CD4-positive, alpha-beta T cell (primary cell): ENCODE measurements around the gene MAOB. TPM values are rescaled to one million over a fixed set of nuclear protein-coding genes. Genes with fewer than 3 reads are reported as not detected.

Source experiments
- ATAC-seq: fragments of 200-7000 bp; cut with Tn5 transposase; one replicate; pipeline ENCODE4 v1.10.0; 2022; ENCODE audit warnings: mild to moderate bottlenecking; ENCODE audit not compliant: poor library complexity
- CTCF ChIA-PET: fragments of 350-600 bp; sonication (Branson Sonifier 250); formaldehyde crosslinking; loops from one replicate; lab custom pipeline; 2021; ENCODE audit warnings: antibody characterized with exemption, inconsistent platforms; lab: Charles Lee
- POLR2A ChIA-PET: fragments of 350-600 bp; sonication (Branson Sonifier 250); formaldehyde crosslinking; loops from one replicate; lab custom pipeline; 2021; ENCODE audit warnings: antibody characterized with exemption, inconsistent platforms; lab: Charles Lee
- DNase-seq, 14 experiments: peaks; one replicate each; pipeline ENCODE4 v3.0.0-alpha.2; 2013 to 2020; ENCODE audit warnings: mixed read lengths in 2 of 14
- H3K27ac ChIP-seq, 2 donors: one replicate each; pipeline versions ENCODE4 v1.5.1 to v1.7.0; 2013; ENCODE audit warnings: low read length in 2 of 2, low read depth in 1 of 2, mild to moderate bottlenecking in 1 of 2
- H3K27me3 ChIP-seq, 2 experiments: 1 replicate in 1 of 2; 2 replicates in 1 of 2; pipeline versions ENCODE4 v1.6.1 to v1.7.0; 2013; ENCODE audit warnings: low read length in 2 of 2, control low read depth in 1 of 2, mild to moderate bottlenecking in 1 of 2, moderate library complexity in 1 of 2; ENCODE audit not compliant: insufficient read depth in 2 of 2, control insufficient read depth in 1 of 2
- H3K36me3 ChIP-seq: one replicate; pipeline ENCODE4 v1.6.1; 2013; ENCODE audit warnings: low read length, control low read depth; ENCODE audit not compliant: insufficient read depth
- H3K4me1 ChIP-seq: one replicate; pipeline ENCODE4 v1.6.1; 2013; ENCODE audit warnings: low read length, control low read depth; ENCODE audit not compliant: insufficient read depth
- H3K4me3 ChIP-seq: one replicate; pipeline ENCODE4 v1.5.1; 2013; ENCODE audit warnings: mild to moderate bottlenecking, low read length, moderate library complexity
- H3K9me3 ChIP-seq, 2 experiments: 1 replicate in 1 of 2; 2 replicates in 1 of 2; pipeline versions ENCODE4 v1.6.1 to v1.7.0; 2013; ENCODE audit warnings: low read length in 2 of 2, mild to moderate bottlenecking in 2 of 2, control low read depth in 1 of 2, moderate library complexity in 1 of 2; ENCODE audit not compliant: control insufficient read depth in 1 of 2, insufficient read depth in 1 of 2
- H3K27ac Mint-ChIP-seq: one replicate; pipeline ENCODE4 v1.8.0; 2020; ENCODE audit warnings: mixed read lengths
- H3K27me3 Mint-ChIP-seq: one replicate; pipeline ENCODE4 v1.8.0; 2021; ENCODE audit warnings: mixed read lengths
- H3K36me3 Mint-ChIP-seq: one replicate; pipeline ENCODE4 v1.8.0; 2021; ENCODE audit warnings: low read depth, mixed read lengths
- H3K4me1 Mint-ChIP-seq: one replicate; pipeline ENCODE4 v1.8.0; 2021; ENCODE audit warnings: low read depth, mixed read lengths
- H3K4me3 Mint-ChIP-seq: one replicate; pipeline ENCODE4 v1.8.0; 2020; ENCODE audit warnings: mild to moderate bottlenecking, mixed read lengths
- H3K9me3 Mint-ChIP-seq: one replicate; pipeline ENCODE4 v1.8.0; 2020; ENCODE audit warnings: mixed read lengths
- CTCF ChIP-seq: fragments of 200-600 bp; IDR thresholded peaks from one replicate; pipeline ENCODE4 v1.8.0; 2022; ENCODE audit warnings: antibody characterized with exemption, mild to moderate bottlenecking
- intact Hi-C, 2 experiments: fragments of 100-400 bp; cut with DNase I in 1 of 2; cut with micrococcal nuclease in 1 of 2; formaldehyde crosslinking; loops; one replicate each; pipeline versions ENCODE4 v1.15.1 to v1.9.0; 2023 to 2025; cut with DNase I, micrococcal nuclease
- total RNA-seq, 174 experiments: library from RNA in 2 of 174; stranded (reverse) in 2 of 174; gene quantifications; one replicate each; pipeline ENCODE4 v1.2.3 and lab custom pipeline; 2021 to 2026

Gene MAOB
- total RNA-seq, 2 experiments from 2014 or later, result not detected

DNA sequence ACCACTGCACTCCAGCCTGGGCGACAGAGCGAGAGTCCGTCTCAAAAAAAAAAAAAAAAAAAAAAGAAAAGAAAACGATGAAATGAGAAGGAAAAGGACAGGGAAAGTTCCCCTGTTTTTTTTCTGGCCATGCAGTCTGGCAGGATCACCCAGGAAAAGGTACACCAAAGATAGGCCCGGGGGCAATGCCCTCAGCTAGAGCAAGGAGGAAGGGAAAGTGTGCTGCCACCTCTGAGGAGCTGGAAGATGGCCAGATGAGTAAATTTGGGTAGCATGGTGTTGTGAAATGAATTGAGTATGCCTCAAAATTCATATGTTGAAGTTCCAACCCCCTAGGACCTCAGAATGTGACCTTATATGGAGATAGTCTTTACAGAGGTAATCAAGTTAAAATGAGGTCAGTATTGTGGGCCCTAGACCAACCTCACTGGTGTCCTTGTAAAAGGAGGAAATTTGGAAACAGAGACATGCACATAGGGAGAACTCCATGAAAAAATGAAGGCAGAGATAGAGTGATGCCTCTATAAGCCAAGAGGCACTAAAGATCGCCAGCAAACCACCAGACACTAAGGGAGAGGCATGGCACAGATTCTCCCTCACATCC lies 28.9 kb downstream of the MAOB start:
- H3K4me1 Mint-ChIP-seq, result no peaks in the 10 kb centered on the region
- Histone ChIP-seq H3K27me3 (no peaks in the 10 kb centered on the region), H3K27ac (no peak overlapping the region), H3K36me3 (no peaks in the 10 kb centered on the region), H3K4me1 (no peaks in the 10 kb centered on the region), H3K9me3 (no peaks in the 10 kb centered on the region), H3K4me3 (no peak overlapping the region)
- intact Hi-C loops, result no loop called here
- no peaks in the 10 kb centered on the region for H3K36me3 Mint-ChIP-seq
- ChIA-PET CTCF (no interaction called here), POLR2A (no interaction called here)
- H3K27me3 Mint-ChIP-seq, result no peaks in the 10 kb centered on the region
- no peak overlapping the region for H3K4me3 Mint-ChIP-seq
- ATAC-seq, result no peak
- no peaks in the 10 kb centered on the region for H3K9me3 Mint-ChIP-seq
- H3K27ac Mint-ChIP-seq, result no peak overlapping the region
- no peak for DNase-seq
- TF ChIP-seq CTCF, result no peak

DNA sequence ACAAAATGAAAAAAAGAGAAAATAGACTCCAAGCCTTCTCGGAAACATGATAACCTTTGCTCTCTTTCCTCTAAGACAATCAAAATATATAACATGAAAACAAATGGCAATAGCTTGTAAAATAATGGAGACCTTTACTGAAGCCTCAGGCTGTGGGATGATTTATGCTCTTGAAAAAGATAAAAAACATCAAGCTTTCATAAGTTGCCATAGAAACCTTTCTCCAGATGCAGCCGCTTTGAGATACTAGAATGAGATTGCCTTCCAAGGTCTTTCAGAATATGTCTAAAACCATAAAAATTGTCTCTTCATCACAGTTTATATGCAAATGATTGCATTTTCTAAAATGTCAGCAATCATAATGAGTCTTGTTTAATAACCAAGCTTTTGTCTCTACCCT lies 31.6 kb downstream of the MAOB start:
- Mint-ChIP-seq H3K9me3 (no peaks in the 10 kb centered on the region), H3K4me3 (no peak overlapping the region), H3K36me3 (no peaks in the 10 kb centered on the region), H3K27ac (no peak overlapping the region), H3K4me1 (no peaks in the 10 kb centered on the region), H3K27me3 (no peaks in the 10 kb centered on the region)
- Histone ChIP-seq H3K27me3 (no peaks in the 10 kb centered on the region), H3K9me3 (no peaks in the 10 kb centered on the region), H3K4me1 (no peaks in the 10 kb centered on the region), H3K36me3 (no peaks in the 10 kb centered on the region), H3K27ac (no peak overlapping the region), H3K4me3 (no peak overlapping the region)
- DNase-seq, result no peak
- ChIA-PET POLR2A (no interaction called here), CTCF (no interaction called here)
- no peak for TF ChIP-seq CTCF
- intact Hi-C loops, result no loop called here
- no peak for ATAC-seq

DNA sequence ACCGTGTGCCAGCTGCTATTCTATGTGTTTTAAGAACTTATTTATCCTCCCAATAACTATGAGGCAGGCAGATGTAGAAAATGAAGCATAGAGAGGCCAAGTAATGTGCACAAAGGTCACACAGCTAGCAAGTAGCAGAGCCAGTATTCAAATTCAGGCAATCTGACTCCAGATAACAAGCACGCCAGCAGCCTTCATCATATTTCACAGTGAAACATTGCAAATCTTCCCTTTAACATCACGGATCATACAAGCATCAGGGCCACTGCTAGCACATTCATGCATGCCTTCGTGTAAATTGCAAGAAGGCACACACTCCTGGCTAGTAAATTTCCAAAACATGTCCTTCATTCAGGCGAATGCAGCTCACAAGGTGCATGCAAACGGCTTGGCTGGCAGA lies 33.1 kb downstream of the MAOB start:
- no peak for DNase-seq
- Mint-ChIP-seq H3K4me1 (no peaks in the 10 kb centered on the region), H3K36me3 (no peaks in the 10 kb centered on the region), H3K4me3 (no peak overlapping the region), H3K27ac (no peak overlapping the region), H3K9me3 (no peaks in the 10 kb centered on the region), H3K27me3 (no peaks in the 10 kb centered on the region)
- Histone ChIP-seq H3K4me3 (no peak overlapping the region), H3K9me3 (no peaks in the 10 kb centered on the region), H3K4me1 (no peaks in the 10 kb centered on the region), H3K27me3 (no peaks in the 10 kb centered on the region), H3K27ac (no peak overlapping the region), H3K36me3 (no peaks in the 10 kb centered on the region)
- POLR2A ChIA-PET, result no interaction called here
- CTCF ChIA-PET, result no interaction called here
- ATAC-seq, result no peak
- intact Hi-C loops, result no loop called here
- TF ChIP-seq CTCF, result no peak
